HUES6 (cell line): Measurements from ENCODE around the gene CLDN25.
"Not testable (repeated sequence)": the region's sequence is repeated elsewhere in the genome, so short reads cannot be mapped to it uniquely, and the experiment has no call there.

Experiments used
- H3K27ac ChIP-seq: 2 replicates; pipeline ENCODE4 v1.7.0; 2013; ENCODE audit warnings: low read depth, mild to moderate bottlenecking, low read length, inconsistent platforms
- H3K27me3 ChIP-seq: 2 replicates; pipeline ENCODE4 v1.6.1; 2013; ENCODE audit warnings: low read length; ENCODE audit not compliant: control insufficient read depth, insufficient read depth
- H3K36me3 ChIP-seq: 2 replicates; pipeline ENCODE4 v1.6.1; 2013; ENCODE audit warnings: low read length; ENCODE audit not compliant: control insufficient read depth, insufficient read depth
- H3K4me1 ChIP-seq: 2 replicates; pipeline ENCODE4 v1.6.1; 2013; ENCODE audit warnings: low read length; ENCODE audit not compliant: control insufficient read depth, insufficient read depth
- H3K4me3 ChIP-seq: 2 replicates; pipeline ENCODE4 v1.5.1; 2013; ENCODE audit warnings: low read depth, low read length
- H3K9ac ChIP-seq: one replicate; pipeline ENCODE4 v1.6.1; 2013; ENCODE audit warnings: mild to moderate bottlenecking, low read length
- H3K9me3 ChIP-seq: 2 replicates; pipeline ENCODE4 v1.6.1; 2013; ENCODE audit warnings: low read depth, low read length; ENCODE audit not compliant: control insufficient read depth, insufficient read depth

The CLDN25 gene

DNA sequence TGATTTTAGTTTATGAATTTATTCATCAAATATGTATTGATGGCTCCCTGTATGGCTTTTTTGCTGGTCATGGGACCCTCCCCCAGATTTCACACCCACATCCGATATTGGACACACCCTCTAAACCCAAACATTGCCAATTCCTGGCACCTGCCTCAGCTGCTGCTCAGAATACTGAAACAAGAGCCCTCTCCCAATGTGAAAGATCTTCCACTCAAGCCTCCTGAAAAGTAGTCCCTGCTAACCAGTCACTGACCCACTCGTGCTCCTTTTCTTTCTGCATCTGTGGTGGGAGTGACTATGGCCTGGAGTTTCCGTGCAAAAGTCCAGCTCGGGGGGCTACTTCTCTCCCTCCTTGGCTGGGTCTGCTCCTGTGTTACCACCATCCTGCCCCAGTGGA, at the start of gene CLDN25:
CLDN25 (plus strand) TSS at position 301 of the 400 bp plus-strand sequence; CDS start at position 301, 0 bp downstream.
- Histone ChIP-seq H3K9ac (no peak within 1 kb of the TSS), H3K27me3 (peaks cover 11% of the 10 kb centered on the region; the same call in 1 of the 2 replicates)

DNA sequence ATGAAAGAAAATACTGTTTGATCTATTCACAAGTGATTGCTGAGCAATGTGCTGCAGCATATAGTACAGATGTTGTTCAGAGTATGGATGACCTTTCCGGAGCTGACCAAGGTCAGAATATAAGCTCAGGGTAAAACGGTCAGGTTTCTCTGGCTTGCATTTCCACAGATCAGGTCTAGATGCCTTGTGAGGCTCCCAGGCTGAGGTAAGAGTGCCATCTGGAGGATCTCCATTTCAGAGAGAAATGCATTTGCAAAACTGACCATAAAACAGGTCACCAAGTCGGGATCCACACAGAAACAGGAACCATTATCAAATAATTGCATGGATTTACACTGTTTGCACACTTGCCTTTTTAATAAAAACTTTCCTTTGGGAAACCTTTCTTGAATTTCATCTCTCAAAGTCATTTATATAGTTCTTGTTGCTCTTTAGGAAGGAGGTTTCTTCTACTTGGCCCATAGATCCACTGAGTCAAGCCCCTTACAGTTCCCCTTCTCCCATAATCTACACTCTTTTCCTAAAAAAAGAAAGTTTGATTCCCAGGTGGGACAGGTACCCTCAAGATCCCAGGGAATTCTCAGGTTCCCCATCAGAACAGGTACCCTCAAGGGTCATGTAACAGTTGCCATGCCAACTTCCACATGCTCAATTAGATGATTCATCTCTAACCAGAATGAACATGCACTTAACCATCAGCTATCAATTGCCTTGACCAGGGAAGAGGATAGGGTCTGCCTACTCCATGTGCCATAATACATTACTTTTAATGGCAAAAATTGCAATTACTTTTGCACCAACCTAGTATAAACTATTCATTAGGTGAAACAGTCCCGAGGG, 48.5 kb upstream of the CLDN25 start:
- H3K9ac ChIP-seq = no peak overlapping the region
- no peaks in the 10 kb centered on the region for H3K9me3 ChIP-seq
- H3K4me1 ChIP-seq = no peaks in the 10 kb centered on the region
- H3K27me3 ChIP-seq = no peaks in the 10 kb centered on the region
- no peak overlapping the region for H3K27ac ChIP-seq
- peaks cover 28% of the 10 kb centered on the region for H3K36me3 ChIP-seq
- no peak overlapping the region for H3K4me3 ChIP-seq

More for the DNA sequence above, at the start of gene CLDN25:
- Histone ChIP-seq H3K4me3 (no peak within 1 kb of the TSS), H3K4me1 (no peaks in the 10 kb centered on the region), H3K36me3 (no peaks in the 10 kb centered on the region), H3K9me3 (no peaks in the 10 kb centered on the region), H3K27ac (no peak within 1 kb of the TSS)

DNA sequence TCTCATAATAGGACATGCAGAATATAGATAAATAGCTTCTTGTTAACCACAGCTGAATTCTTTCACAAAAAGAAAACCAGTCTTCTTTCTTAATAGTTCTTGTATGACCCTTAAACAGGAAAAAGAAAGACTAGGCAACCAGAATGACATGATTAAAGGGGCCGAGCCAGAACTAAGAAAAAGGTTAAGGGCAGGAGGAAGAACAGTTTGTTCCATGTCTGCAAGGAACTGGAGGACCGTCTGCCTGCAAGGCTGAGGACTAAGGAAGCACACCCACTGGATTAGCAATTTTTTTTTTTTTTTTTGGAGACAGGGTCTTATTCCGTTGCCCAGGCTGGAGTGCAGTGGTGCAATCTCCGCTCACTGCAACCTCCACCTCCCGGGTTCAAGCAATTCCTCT, 47.5 kb upstream of the CLDN25 start:
- H3K9me3 ChIP-seq = no peaks in the 10 kb centered on the region
- no peaks in the 10 kb centered on the region for H3K27me3 ChIP-seq
- H3K9ac ChIP-seq = no peak overlapping the region
- peaks cover 37% of the 10 kb centered on the region for H3K36me3 ChIP-seq
- H3K4me3 ChIP-seq = no peak overlapping the region
- no peak overlapping the region for H3K27ac ChIP-seq
- H3K4me1 ChIP-seq = no peaks in the 10 kb centered on the region

DNA sequence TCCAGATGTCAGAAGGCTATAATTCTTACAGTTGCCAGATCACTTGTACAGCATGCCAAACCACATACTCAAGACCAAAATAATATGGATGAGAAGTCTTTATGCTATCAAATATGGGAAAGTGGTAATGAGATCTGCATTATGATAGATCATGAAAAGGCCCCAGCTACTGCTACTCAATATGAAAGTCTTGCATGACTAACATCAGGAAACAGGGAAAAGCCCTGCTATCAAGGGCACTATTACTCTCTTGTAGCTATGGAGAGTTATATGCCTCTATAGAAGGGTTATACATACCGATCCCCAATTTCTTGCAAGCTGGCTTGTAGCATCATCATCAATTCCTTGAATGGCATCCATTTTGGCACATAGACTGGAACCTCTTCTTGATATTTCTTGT, 43.3 kb upstream of the CLDN25 start:
- H3K36me3 ChIP-seq = peaks cover 78% of the 10 kb centered on the region
- H3K4me3 ChIP-seq = no peak overlapping the region
- no peaks in the 10 kb centered on the region for H3K27me3 ChIP-seq
- no peaks in the 10 kb centered on the region for H3K9me3 ChIP-seq
- no peak overlapping the region for H3K27ac ChIP-seq
- no peak overlapping the region for H3K9ac ChIP-seq
- no peaks in the 10 kb centered on the region for H3K4me1 ChIP-seq

DNA sequence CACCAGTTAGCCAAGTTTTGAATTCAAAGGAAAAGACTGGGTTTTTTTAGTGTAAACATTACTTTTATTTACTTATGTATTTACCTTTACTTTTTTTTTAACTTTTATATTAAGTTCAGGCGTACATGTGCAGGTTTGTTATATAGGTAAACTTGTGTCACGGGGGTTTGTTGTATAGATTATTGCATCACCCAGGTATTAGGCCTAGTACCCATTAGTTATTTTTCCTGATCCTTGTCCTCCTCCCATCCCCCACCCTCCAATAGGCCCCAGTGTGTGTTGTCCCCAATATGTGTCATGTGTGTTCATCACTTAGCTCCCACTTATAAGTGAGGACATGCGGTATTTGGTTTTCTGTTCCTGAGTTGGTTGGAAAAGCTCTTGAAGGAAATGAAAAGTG, 26.7 kb upstream of the CLDN25 start:
- Histone ChIP-seq H3K4me3 (no peak overlapping the region), H3K9me3 (no peaks in the 10 kb centered on the region), H3K27ac (no peak overlapping the region), H3K27me3 (no peaks in the 10 kb centered on the region), H3K36me3 (peaks cover 61% of the 10 kb centered on the region), H3K4me1 (no peaks in the 10 kb centered on the region), H3K9ac (no peak overlapping the region)

DNA sequence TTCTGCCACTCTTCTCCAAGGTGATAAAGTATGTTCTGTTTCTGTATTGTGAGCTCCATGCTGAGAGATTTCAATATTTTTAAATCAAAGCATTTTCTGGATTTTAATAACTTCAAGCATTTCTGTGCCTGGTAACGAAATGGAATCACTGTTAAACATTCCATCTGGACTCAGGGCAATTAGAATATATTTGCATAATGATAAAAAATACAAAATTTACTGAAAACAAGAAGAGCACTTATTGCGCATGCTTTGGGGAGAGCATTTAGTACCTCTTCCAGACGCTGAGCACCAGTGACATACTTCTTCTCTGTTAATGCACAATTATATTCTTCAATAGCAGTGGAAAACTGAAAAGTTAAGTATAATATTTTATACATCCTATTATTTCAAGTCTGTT, 19.4 kb upstream of the CLDN25 start:
- no peaks in the 10 kb centered on the region for H3K9me3 ChIP-seq
- peaks cover 55% of the 10 kb centered on the region for H3K36me3 ChIP-seq
- H3K4me3 ChIP-seq = no peak overlapping the region
- no peak overlapping the region for H3K27ac ChIP-seq
- H3K4me1 ChIP-seq = no peaks in the 10 kb centered on the region
- no peak overlapping the region for H3K9ac ChIP-seq
- H3K27me3 ChIP-seq = no peaks in the 10 kb centered on the region

DNA sequence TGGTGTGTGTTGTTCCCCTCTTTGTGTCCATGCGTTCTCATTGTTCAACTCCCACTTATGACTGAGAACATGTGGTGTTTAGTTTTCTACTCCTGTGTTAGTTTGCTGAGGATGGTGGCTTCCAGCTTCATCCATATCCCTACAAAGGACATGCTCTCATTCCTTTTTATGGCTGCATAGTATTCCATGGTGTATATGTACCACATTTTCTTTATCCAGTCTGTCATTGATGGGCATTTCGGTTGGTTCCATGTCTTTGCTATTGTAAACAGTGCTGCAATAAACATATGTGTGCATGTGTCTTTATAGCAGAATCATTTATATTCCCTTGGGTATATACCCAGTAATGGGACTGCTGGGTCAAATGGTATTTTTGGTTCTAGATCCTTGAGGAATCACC, 16.6 kb upstream of the CLDN25 start:
- peaks cover 42% of the 10 kb centered on the region for H3K36me3 ChIP-seq

DNA sequence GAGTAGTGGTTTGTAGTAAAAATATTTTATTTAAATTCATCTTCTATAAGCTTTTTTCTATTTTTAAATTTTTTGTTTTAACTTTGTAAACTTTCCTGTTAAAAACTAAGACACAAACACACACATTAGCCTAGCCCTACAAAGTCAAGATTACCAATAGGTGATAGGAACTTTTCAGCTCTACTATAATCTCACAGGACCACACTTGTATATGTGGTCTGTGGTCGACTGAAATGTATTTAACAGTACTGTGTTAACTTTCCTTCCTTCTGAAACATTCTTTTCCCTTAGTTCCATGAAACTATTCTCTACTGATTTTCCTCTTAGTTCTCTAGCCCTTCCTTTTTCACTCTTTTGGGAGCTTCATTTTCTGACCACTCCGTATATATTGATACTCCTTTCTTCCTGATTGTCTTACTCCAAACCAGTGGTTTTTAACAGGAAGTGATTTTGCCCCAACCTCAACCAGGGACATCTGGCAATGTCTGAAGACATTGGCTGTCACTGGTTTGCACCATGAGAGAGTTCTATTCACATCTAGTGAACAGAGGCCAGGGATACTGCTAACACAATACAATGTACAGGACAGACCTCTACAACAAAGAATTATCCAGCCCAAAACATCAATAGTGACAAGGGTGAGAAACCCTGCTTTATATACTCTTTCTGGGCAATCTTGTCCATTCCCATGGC, 14.9 kb upstream of the CLDN25 start:
- Histone ChIP-seq H3K4me1 (no peaks in the 10 kb centered on the region), H3K36me3 (peaks cover 37% of the 10 kb centered on the region), H3K27me3 (no peaks in the 10 kb centered on the region), H3K27ac (no peak overlapping the region), H3K4me3 (no peak overlapping the region), H3K9me3 (no peaks in the 10 kb centered on the region), H3K9ac (no peak overlapping the region)

More for the DNA sequence above, 16.6 kb upstream of the CLDN25 start:
- not testable (repeated sequence) for H3K9me3 ChIP-seq, H3K4me1 ChIP-seq, H3K27me3 ChIP-seq, H3K9ac ChIP-seq, H3K27ac ChIP-seq, H3K4me3 ChIP-seq

DNA sequence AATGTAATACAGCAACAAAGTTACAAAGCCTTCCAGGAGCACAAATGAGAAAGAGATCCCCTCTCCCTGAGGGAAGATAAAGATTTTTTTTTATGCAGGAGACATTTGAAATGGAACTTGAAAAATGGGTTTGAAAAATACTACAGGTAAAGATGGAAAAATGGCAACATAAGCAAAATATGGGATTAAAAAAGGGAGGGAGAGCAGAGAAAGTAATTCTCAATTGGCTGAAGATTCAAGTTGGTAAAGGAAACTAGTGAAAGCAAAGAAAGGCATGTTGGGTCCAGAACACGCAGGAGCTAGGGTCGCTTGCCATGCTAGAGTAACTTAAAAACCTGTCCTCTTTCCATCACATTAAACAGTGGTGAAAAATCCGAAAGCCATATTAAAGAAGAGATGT, 7.6 kb upstream of the CLDN25 start:
- Histone ChIP-seq H3K36me3 (peaks cover 20% of the 10 kb centered on the region), H3K27me3 (peaks cover 8% of the 10 kb centered on the region; the same call in 1 of the 2 replicates), H3K9me3 (no peaks in the 10 kb centered on the region), H3K4me3 (peak overlapping the region; percentile 98; the same call in 1 of the 2 replicates), H3K27ac (no peak overlapping the region), H3K4me1 (peaks cover 4% of the 10 kb centered on the region; the same call in 1 of the 2 replicates), H3K9ac (peak overlapping the region; percentile 45)

DNA sequence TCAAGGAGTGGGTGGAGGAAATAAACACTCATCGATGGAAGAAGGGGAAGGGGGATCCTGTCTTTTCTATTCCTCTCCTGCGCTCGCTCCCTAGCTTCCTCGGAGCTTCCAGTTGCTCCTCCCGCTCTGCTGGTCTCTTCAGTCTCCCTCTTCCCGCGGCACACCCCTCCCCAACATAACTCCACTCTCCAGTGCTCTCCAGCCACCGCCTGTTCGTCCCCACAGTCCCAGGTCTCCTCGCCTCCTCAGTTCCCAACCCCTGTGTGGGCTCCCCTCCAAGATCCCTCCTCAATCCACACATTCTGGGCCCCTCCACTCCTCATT, 6.5 kb upstream of the CLDN25 start:
- Histone ChIP-seq H3K9me3 (no peaks in the 10 kb centered on the region), H3K27me3 (peaks cover 8% of the 10 kb centered on the region; the same call in 1 of the 2 replicates), H3K4me3 (peak overlapping the region; percentile 98), H3K9ac (peak overlapping the region; percentile 94), H3K36me3 (peaks cover 13% of the 10 kb centered on the region), H3K27ac (peak overlapping the region; percentile 41; the same call in 1 of the 2 replicates), H3K4me1 (peaks cover 4% of the 10 kb centered on the region; the same call in 1 of the 2 replicates)
